ENCODE data around the gene KCNH8. TPM values are rescaled to one million over a fixed set of nuclear protein-coding genes. Genes with fewer than 3 reads are reported as not detected.

Gene KCNH8
- total and polyA plus RNA-seq, 2 of the 4 experiments (the other 2 are of a cell fraction): not detected

DNA sequence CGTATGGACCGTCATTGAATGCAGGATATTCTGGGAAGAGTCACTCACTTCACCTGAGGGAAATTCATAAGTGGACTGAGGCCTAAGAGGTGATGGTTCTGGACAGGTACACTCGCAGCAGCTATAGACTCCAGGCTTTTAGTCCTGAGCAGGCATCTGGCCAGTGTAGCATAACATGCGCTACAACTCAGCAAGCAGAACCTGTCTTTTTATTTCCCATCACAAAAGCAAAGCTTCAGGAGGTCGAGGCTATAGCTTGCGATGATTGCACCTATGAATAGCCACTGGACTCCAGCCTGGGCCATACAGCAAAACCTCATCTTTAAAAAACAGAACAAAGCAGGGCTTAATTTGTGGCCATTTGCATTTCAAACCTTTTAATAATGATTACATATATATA, 185.8 kb downstream of the KCNH8 start:
- Histone ChIP-seq H3K4me3 (ENCODE audit: insufficient read depth, low read depth, low read length) (no peak overlapping the region), H2BK120ac (ENCODE audit: low read depth, low read length) (no peak overlapping the region), H3K23ac (ENCODE audit: low read depth, low read length) (no peak overlapping the region), H2AFZ (replicated peaks; ENCODE audit: low read length, poor library complexity) (no peak overlapping the region), H3K4me1 (ENCODE audit: control insufficient read depth, insufficient read depth, low read length) (no peaks in the 10 kb centered on the region), H2BK15ac (ENCODE audit: low read depth, low read length) (no peak overlapping the region), H3K18ac (ENCODE audit: low read depth, low read length) (no peak overlapping the region), H4K91ac (ENCODE audit: insufficient read depth, low read depth, low read length) (no peak overlapping the region), H3K9ac (ENCODE audit: low read depth, low read length) (no peak overlapping the region), H3K14ac (replicated peaks; ENCODE audit: low read depth, low read length) (no peak overlapping the region), H3K36me3 (ENCODE audit: control insufficient read depth, insufficient read depth, low read length) (no peaks in the 10 kb centered on the region), H3K4me2 (ENCODE audit: low read depth, low read length) (no peak overlapping the region), H2BK5ac (ENCODE audit: low read depth, low read length, poor library complexity, severe bottlenecking) (no peak overlapping the region), H3K79me1 (ENCODE audit: low read depth in 1 of 2, low read length in 2 of 2) (no peaks in the 10 kb centered on the region), H3K27ac (ENCODE audit: insufficient read depth, low read length) (no peak overlapping the region), H2AK5ac (ENCODE audit: low read depth, low read length) (no peak overlapping the region), H4K20me1 (ENCODE audit: insufficient read depth, low read length) (no peaks in the 10 kb centered on the region), H4K5ac (ENCODE audit: low read depth, low read length) (no peak overlapping the region), H3K9me1 (ENCODE audit: insufficient read depth, low read length) (no peaks in the 10 kb centered on the region), H2BK20ac (ENCODE audit: low read depth, low read length) (no peak overlapping the region), H4K8ac (ENCODE audit: low read depth in 2 of 2, low read length in 2 of 2) (no peak overlapping the region), H3K56ac (ENCODE audit: extremely low read depth, insufficient read depth, low read length) (no peak overlapping the region), H3K9me3 (ENCODE audit: control insufficient read depth, insufficient read depth, low read length) (peaks cover 5% of the 10 kb centered on the region; the same call in 1 of the 2 replicates), H3K4ac (ENCODE audit: low read depth, low read length) (no peak overlapping the region), H2AK9ac (replicated peaks; ENCODE audit: low read depth, low read length, poor library complexity) (no peak overlapping the region), H3K27me3 (ENCODE audit: control insufficient read depth, insufficient read depth, low read length) (no peaks in the 10 kb centered on the region)
- POLR2A ChIA-PET (ENCODE audit: unreplicated experiment): no interaction called here
- BruUV-seq (replicated peaks): no TSS peak
- 0% methylated on average over 1 of the region's 6 CpGs; no CpG with 5 or more reads in 1 of the 2 experiments for WGBS, 2 experiments (ENCODE audit: extremely low coverage in 2 of 2, insufficient read length in 1 of 2)
- CTCF ChIA-PET: no interaction called here
- ATAC-seq (ENCODE audit: low read depth) (no peak), DNase-seq (no peak)
- in situ Hi-C loops (cut with MboI; ENCODE audit: low sequenced_read_pairs) (no loop called here), dilution Hi-C loops (cut with HindIII; ENCODE audit: low sequenced_read_pairs, unreplicated experiment) (no loop called here), intact Hi-C loops (cut with micrococcal nuclease) (no loop called here)
- TF ChIP-seq MXI1 (IDR thresholded peaks at IDR 0.05; ENCODE audit: borderline replicate concordance, low read depth, low read length): no peak
- TF ChIP-seq RFX5 (IDR thresholded peaks at IDR 0.05; ENCODE audit: low read depth, low read length): no peak
- TF ChIP-seq RCOR1 (IDR thresholded peaks at IDR 0.05; ENCODE audit: insufficient replicate concordance, low read length): no peak
- no peak for TF ChIP-seq CHD1 (IDR thresholded peaks at IDR 0.05; ENCODE audit: low read depth, low read length)
- TF ChIP-seq SMC3 (IDR thresholded peaks at IDR 0.05; ENCODE audit: low read depth, low read length): no peak
- TF ChIP-seq MAZ (IDR thresholded peaks at IDR 0.05; ENCODE audit: borderline replicate concordance, low read depth, low read length): no peak
- no peak for TF ChIP-seq CEBPB (IDR thresholded peaks at IDR 0.05; ENCODE audit: low read depth, low read length)
- TF ChIP-seq, protein P1, sequence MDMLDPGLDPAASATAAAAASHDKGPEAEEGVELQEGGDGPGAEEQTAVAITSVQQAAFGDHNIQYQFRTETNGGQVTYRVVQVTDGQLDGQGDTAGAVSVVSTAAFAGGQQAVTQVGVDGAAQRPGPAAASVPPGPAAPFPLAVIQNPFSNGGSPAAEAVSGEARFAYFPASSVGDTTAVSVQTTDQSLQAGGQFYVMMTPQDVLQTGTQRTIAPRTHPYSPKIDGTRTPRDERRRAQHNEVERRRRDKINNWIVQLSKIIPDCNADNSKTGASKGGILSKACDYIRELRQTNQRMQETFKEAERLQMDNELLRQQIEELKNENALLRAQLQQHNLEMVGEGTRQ (IDR thresholded peaks at IDR 0.05; ENCODE audit: low read depth, low read length): no peak
